ENCODE measurements around the gene RASD2. TPM values are rescaled to one million over a fixed set of nuclear protein-coding genes. Genes with fewer than 3 reads are reported as not detected.

Gene RASD2
- total and polyA plus RNA-seq, 7 donors, result 2.0 to 6.1 (median 3.5) TPM

- no peaks in the 10 kb centered on the region for H3K9me3 ChIP-seq
- ATAC-seq (peak; percentile 22 to 47 (median 36)), DNase-seq (no peak)
- no peak overlapping the region for H3K4me3 ChIP-seq
- TF ChIP-seq CTCF (IDR thresholded peaks at IDR 0.05), result no peak
- intact Hi-C loops (cut with DNase I), result no loop called here
- 53 to 63% (median 60%) methylated on average over 16 of the region's 16 CpGs for WGBS, 3 donors
- H3K4me1 ChIP-seq, result peaks cover 66% of the 10 kb centered on the region
- H3K27ac ChIP-seq, result peak overlapping the region; percentile 80
- H3K27me3 ChIP-seq (ENCODE audit: insufficient read depth in 3 of 3, low read length in 2 of 3), result no peaks in the 10 kb centered on the region
- H3K36me3 ChIP-seq (ENCODE audit: insufficient read depth in 1 of 2, low read depth in 1 of 2), result no peaks in the 10 kb centered on the region
Observed at GRCh38 chr22:35597692-35598395, 57.2 kb downstream of the RASD2 start.

GRCh38 chr22:35598396-35598710 lies 57.7 kb downstream of the RASD2 start:
- no peak overlapping the region for H3K4me3 ChIP-seq
- H3K9me3 ChIP-seq, result no peaks in the 10 kb centered on the region
- ATAC-seq (no peak), DNase-seq (no peak)
- WGBS, 3 donors, result 40 to 80% (median 51%) methylated on average over 4 of the region's 4 CpGs
- H3K36me3 ChIP-seq (ENCODE audit: insufficient read depth in 1 of 2, low read depth in 1 of 2), result no peaks in the 10 kb centered on the region
- no peak for TF ChIP-seq CTCF (IDR thresholded peaks at IDR 0.05)
- H3K27me3 ChIP-seq (ENCODE audit: insufficient read depth in 3 of 3, low read length in 2 of 3), result no peaks in the 10 kb centered on the region
- intact Hi-C loops (cut with DNase I), result no loop called here
- peaks cover 64% of the 10 kb centered on the region for H3K4me1 ChIP-seq
- H3K27ac ChIP-seq, result peak overlapping the region; percentile 80

GRCh38 chr22:35599364-35599763 lies 58.7 kb downstream of the RASD2 start:
- Histone ChIP-seq H3K36me3 (ENCODE audit: insufficient read depth in 1 of 2, low read depth in 1 of 2) (no peaks in the 10 kb centered on the region), H3K27me3 (ENCODE audit: insufficient read depth in 3 of 3, low read length in 2 of 3) (no peaks in the 10 kb centered on the region), H3K4me1 (peaks cover 58% of the 10 kb centered on the region), H3K9me3 (no peaks in the 10 kb centered on the region), H3K27ac (peak overlapping the region; percentile 80), H3K4me3 (no peak overlapping the region)
- no peak for DNase-seq
- no peak for TF ChIP-seq CTCF (IDR thresholded peaks at IDR 0.05)
- ATAC-seq, result no peak
- intact Hi-C loops (cut with DNase I), result no loop called here
- WGBS, 3 donors, result 60 to 74% (median 64%) methylated on average over 4 of the region's 4 CpGs

GRCh38 chr22:35600476-35600875 lies 59.8 kb downstream of the RASD2 start:
- intact Hi-C loops (cut with DNase I), result no loop called here
- no peak for TF ChIP-seq CTCF (IDR thresholded peaks at IDR 0.05)
- Histone ChIP-seq H3K27ac (peak overlapping the region; percentile 80), H3K4me1 (peaks cover 51% of the 10 kb centered on the region), H3K27me3 (ENCODE audit: insufficient read depth in 3 of 3, low read length in 2 of 3) (no peaks in the 10 kb centered on the region), H3K4me3 (no peak overlapping the region), H3K36me3 (ENCODE audit: insufficient read depth in 1 of 2, low read depth in 1 of 2) (no peaks in the 10 kb centered on the region), H3K9me3 (no peaks in the 10 kb centered on the region)
- ATAC-seq (no peak), DNase-seq (no peak)
- WGBS, 3 donors, result 73 to 89% (median 77%) methylated on average over 12 of the region's 12 CpGs

- no peak for ATAC-seq
- TF ChIP-seq CTCF (IDR thresholded peaks at IDR 0.05), result no peak
- H3K27ac ChIP-seq, result no peak overlapping the region
- peaks cover 49% of the 10 kb centered on the region for H3K4me1 ChIP-seq
- no peaks in the 10 kb centered on the region for H3K9me3 ChIP-seq
- DNase-seq, result no peak
- 85 to 95% (median 91%) methylated on average over 5 of the region's 5 CpGs for WGBS, 3 donors
- intact Hi-C loops (cut with DNase I), result no loop called here
- H3K4me3 ChIP-seq, result no peak overlapping the region
- H3K36me3 ChIP-seq (ENCODE audit: insufficient read depth in 1 of 2, low read depth in 1 of 2), result no peaks in the 10 kb centered on the region
- no peaks in the 10 kb centered on the region for H3K27me3 ChIP-seq (ENCODE audit: insufficient read depth in 3 of 3, low read length in 2 of 3)
Observed at GRCh38 chr22:35601013-35601580, 60.5 kb downstream of the RASD2 start.
